GM13976 (cell line): ENCODE measurements around the gene GLI1.

Experiments used
- DNase-seq: peaks from one replicate; pipeline ENCODE4 v3.0.0; 2012; ENCODE audit warnings: low spot score
- CTCF ChIP-seq: IDR thresholded peaks from 2 replicates; pipeline ENCODE4 v1.5.1; 2012; ENCODE audit warnings: borderline replicate concordance, mild to moderate bottlenecking; ENCODE audit not compliant: insufficient read depth; ENCODE audit errors: extremely low read depth, missing control alignments, control extremely low read depth
- in situ Hi-C: fragments of 300-500 bp; cut with MboI; formaldehyde crosslinking; loops from one replicate; pipeline ENCODE4 v1.12.0; 2022; ENCODE audit warnings: low sequenced_read_pairs, mixed read lengths, inconsistent platforms; ENCODE audit not compliant: unreplicated experiment

Gene GLI1

GRCh38 chr12:57451233-57451778 lies 8.3 kb upstream of the GLI1 start:
- in situ Hi-C loops, result loop anchor here (10.0 kb wide), 1 partner anchor 167 kb away; no protein-coding TSS in a partner anchor
- no peak for DNase-seq

GRCh38 chr12:57452181-57452936 lies 7.2 kb upstream of the GLI1 start:
- in situ Hi-C loops, result loop anchor here (10.0 kb wide), 1 partner anchor 168 kb away; no protein-coding TSS in a partner anchor

More at GRCh38 chr12:57451233-57451778, 8.3 kb upstream of the GLI1 start:
- TF ChIP-seq CTCF, result no peak

GRCh38 chr12:57452937-57453509 lies 6.6 kb upstream of the GLI1 start:
- in situ Hi-C loops, result loop anchor here (10.0 kb wide), 1 partner anchor 168 kb away; no protein-coding TSS in a partner anchor
- DNase-seq, result peak; percentile 69
- peak; percentile 92 for TF ChIP-seq CTCF

More at GRCh38 chr12:57452181-57452936, 7.2 kb upstream of the GLI1 start:
- no peak for TF ChIP-seq CTCF
- DNase-seq, result peak; percentile 51

- TF ChIP-seq CTCF, result no peak
- no peak for DNase-seq
- in situ Hi-C loops, result loop anchor here (10.0 kb wide), 1 partner anchor 169 kb away; no protein-coding TSS in a partner anchor
These were observed 5.4 kb upstream of the GLI1 start for GRCh38 chr12:57454213-57454565.

- TF ChIP-seq CTCF, result no peak
- in situ Hi-C loops, result loop anchor here (10.0 kb wide), 1 partner anchor 170 kb away; no protein-coding TSS in a partner anchor
- peak; percentile 29 for DNase-seq
These were observed 4.8 kb upstream of the GLI1 start, which contains the start of gene INHBE for GRCh38 chr12:57454566-57455373. TSS of gene INHBE (plus strand) at chr12:57455307. CDS start at chr12:57455537, 230 bp downstream.
